GM19468 (cell line): ENCODE results near the gene TEX30.
"Not testable (repeated sequence)": the region's sequence is repeated elsewhere in the genome, so short reads cannot be mapped to it uniquely, and the experiment has no call there.

Experiments used
- ATAC-seq: cut with Tn5 transposase; IDR thresholded peaks from one replicate; pipeline ENCODE4 v1.9.1; 2021; ENCODE audit warnings: mild to moderate bottlenecking, moderate library complexity, moderate number of reproducible peaks; ENCODE audit not compliant: unreplicated experiment; ENCODE audit errors: extremely low read depth

Gene TEX30

DNA sequence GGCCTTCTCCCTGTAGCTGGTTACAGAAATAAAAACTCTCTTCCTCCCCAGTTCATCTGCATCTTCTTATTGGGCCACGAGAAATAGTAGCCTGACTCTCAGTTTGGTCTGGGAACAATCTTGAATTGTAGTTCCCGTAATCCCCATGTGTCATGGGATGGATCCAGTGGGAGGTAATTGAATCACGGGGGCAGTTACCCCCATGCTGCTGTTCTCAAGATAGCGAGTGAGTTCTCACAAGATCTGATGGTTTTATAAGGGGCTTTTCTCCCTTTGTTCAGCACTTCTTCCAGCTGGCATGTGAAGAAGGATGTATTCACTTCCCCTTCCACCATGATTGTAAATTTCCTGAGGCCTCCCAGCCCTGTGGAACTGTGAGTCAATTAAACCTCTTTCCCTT, 7.1 kb upstream of the TEX30 start:
- not testable (repeated sequence) for ATAC-seq

GRCh38 chr13:102779436-102780159, 6.0 kb upstream of the TEX30 start:
- ATAC-seq: no peak

DNA sequence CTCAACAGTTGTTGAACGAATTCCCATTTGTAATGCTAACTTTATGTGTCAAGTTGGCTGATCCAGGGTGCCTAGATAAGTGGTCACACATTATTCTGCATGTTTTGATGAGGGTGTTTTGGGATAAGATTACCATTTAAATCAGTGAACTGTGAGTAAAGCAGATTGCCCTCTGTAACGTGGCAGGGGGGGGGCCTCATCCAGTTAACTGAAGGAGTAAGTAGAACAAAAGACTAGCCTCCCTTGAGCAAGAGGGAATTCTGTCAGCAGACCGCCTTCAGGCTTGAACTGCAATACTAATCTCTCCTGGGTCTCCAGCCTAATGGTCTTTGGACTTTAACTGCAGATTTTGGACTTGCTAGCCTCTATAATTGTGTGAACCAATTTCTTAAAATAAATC, 4.2 kb upstream of the TEX30 start:
- ATAC-seq: no peak

DNA sequence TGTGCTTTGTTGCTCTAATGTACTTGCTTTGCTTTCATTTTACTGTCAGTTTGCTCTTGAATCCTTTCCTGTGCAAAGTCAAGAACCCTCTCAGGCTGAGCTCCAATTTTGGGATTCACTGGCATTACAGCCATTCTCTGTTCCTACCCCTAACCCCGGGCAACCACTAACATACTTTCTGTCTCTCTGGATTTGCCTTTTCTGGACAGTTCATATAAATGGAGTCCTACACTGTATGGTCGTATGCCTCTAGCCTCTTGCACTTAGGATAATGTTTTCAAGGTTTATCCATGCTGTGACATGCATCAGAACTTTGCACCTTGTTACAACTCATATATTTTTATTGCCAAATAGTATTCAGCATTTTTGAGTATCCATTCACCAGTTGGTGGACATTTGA, 2.7 kb upstream of the TEX30 start:
- no peak for ATAC-seq

- ATAC-seq: no peak
Measured at GRCh38 chr13:102774591-102775520, 1.3 kb upstream of the TEX30 start.

- no peak for ATAC-seq
Measured at GRCh38 chr13:102774214-102774568, 605 bp upstream of the TEX30 start.

DNA sequence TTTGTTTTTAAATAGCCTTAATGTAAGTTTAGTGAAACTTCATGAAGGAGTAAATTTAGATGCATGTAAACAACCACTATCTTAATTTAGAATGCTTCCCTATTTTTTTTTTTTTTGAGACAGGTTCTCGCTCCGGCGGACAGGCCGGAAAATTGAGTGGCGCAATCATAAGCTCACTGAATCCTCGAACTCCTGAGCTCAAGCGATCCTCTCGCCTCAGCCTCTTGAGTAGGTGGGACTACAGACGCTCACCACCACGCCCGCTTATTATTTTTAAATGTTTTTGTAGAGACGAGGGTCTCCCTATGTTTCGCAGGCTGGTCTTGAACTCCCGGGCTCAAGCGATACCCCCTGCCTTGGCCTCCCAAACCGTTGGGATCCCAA, 1.6 kb downstream of the TEX30 start:
- no peak for ATAC-seq

DNA sequence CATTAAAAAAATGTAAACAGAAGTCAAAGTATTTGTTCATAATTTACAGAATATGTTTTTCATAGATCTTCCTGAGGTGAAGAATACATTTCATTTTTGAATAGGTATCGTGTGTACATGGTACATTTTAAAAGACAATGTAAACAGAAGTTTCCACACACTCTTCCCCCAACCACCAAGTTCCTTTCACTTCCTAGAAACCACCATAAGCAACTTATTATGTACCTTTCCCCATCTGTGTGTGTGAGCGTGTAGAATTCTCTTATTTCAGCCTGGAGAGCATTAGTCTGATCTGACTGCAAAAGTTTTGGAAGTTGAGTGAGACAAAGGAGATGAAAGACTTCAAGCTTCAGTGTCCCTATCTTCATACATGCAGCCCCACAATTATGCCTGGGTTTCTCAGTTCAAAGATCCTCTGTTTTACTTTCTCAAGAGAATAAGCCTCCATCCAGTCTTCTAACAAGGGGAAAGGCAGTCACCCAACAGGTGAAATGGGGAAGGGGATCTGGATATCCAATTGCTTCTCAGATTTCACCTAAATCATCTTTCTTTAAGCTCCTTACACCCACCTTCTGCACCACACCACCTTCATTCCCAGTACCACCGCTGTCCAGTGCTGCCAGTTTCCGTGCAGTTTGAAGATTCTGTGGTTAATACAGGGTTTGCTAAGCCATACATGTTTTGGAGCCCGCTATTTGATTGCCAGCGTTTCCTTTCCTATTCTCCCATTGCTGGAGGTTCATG, 2.1 kb downstream of the TEX30 start:
- ATAC-seq: no peak

GRCh38 chr13:102770435-102770834, 3.2 kb downstream of the TEX30 start:
- ATAC-seq: no peak

DNA sequence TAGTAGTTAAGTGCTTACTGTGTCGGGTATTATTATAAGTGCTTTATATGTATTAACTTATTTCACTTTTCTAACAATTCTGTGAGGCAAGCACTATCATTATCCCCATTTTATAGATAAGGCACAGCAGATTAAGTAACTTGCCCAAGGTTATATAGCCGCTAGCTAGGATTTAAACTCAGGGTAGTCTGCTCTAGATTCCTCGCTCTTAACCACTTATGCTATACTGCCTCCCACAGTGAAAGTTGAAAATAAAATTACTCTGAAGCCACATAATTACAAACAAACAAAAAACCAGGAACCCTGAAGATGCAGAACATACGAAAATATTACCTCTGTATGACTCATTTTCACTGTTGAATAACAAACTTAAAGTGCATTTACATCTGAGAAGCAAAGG, 3.9 kb downstream of the TEX30 start:
- no peak for ATAC-seq

DNA sequence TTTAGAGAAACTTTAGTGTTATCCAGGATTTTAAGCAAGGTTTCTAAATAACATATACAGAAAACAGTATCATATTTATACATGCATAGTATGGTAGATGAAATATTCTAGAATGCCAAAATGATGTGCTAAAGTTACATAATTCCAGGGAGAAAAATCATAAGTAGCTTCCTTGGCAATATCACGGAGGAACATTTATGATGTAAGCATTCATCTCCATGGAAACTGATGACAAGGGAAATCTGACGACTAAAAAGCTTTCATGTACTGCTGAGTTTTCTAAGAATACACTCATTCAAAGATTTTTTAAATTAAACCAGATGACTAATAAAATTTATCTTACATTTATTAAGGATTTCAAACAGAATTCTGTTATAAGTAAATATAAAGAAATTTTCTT, 4.7 kb downstream of the TEX30 start:
- ATAC-seq: no peak

- no peak for ATAC-seq
Measured at GRCh38 chr13:102763741-102764140, 9.8 kb downstream of the TEX30 start.

DNA sequence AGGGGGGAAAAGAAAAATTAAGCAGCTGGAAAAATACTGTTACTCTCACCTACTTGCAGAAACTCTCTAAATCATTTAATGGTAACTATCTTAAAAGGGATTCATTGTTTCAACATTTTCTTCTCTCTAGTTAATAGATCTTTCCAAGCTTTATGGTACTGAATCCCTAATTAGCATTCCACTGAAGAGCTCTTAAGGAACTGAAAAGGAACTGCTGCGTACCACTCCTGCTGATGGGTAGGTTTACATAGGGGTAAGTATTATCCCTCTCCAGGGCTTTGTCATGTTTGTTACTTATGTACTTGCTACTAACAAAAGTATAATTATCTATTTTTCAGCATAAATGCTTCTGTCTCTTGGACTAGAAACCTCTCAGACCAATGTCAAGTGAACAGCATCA, 12.5 kb downstream of the TEX30 start:
- no peak for ATAC-seq

DNA sequence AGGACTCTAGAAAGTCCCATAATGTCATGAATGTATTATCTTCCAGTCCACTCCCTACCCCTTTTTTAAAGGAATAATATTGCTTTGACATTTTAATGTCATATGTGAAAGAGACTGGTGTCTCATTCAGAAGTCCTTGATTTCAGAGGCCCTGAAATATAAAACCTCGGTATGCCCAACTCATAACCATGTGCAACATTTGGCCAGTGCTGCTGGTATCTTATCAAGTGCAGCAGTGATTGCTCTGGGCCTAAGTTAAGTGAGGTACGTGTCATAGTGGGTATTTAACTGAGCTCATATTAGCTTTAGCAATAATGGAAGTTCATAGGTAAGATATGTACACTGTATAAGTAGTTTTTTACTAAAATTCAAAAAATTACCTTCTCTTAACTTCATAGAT, 14.7 kb downstream of the TEX30 start:
- ATAC-seq: no peak

DNA sequence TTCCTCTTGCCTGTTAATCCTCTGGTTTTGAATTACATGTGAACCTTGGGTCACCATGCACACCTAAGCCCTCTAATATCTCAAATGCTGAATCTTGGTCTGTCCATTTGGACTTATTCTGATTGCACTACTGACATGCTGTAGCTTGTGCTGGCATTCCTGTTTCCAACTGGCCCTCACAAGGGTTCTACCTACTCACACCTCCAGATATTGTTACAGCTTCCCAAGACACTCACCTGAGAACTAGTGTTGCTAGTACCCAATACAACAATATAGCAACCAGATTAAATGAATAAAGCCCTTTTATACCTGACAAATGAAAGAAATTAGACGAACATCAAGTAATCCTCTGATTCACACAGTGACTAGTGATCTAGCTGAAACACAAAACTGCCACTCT, 16.6 kb downstream of the TEX30 start:
- ATAC-seq: no peak

DNA sequence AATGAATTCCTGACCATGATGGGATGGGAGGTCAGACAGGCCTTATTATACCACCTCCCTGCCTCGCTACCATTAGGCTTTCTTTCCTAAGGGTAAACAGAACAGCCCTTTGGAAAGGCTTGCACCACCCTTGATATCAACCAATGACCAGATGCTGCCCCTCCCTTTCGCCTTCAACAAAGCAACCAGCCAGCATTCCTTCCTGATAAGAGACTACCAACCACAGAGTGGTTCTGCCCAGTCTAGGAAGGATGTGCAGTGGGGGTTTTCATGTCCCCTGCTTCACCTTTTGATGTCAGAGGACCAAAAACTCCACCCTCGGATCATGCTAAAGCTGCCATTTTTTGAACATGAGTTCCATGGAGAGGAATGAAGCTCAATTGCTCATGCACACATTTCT, 21.7 kb downstream of the TEX30 start:
- ATAC-seq: no peak

GRCh38 chr13:102742506-102742905, 31.1 kb downstream of the TEX30 start:
- ATAC-seq: no peak

GRCh38 chr13:102742101-102742500, 31.5 kb downstream of the TEX30 start:
- ATAC-seq: no peak

DNA sequence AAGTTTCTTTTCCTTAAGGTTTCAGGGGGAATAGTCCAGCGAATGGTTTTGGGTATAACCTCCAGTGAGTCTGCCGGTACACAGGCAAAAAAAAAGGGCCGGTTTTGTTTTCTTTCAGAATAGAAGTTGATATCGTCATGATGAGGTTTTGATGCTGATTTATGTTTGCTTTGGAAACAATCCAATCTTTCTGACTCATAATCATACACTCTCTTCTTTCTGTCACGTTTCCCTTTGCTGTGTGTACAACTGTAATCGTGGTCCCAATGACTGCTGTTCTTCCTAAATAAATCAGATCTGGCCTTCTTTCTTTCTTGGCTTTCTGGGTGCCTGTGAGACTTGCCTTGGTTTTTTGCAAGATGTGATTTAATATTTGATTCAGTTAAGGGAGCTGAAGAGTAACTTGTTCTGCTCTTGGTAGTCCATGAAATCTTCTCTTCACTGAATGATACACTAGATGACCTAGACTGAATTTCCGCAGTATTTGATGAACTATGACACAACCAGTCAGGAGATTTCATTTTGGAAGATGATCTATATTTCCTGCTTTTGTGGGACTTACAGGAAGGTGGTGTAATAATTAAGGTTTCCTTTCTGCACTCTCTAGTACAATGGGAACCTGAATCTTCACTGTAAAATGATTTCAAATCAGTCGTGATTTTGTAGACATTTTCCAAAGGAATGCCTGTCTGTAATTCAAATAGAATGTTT, 43.9 kb downstream of the TEX30 start:
- ATAC-seq: no peak

DNA sequence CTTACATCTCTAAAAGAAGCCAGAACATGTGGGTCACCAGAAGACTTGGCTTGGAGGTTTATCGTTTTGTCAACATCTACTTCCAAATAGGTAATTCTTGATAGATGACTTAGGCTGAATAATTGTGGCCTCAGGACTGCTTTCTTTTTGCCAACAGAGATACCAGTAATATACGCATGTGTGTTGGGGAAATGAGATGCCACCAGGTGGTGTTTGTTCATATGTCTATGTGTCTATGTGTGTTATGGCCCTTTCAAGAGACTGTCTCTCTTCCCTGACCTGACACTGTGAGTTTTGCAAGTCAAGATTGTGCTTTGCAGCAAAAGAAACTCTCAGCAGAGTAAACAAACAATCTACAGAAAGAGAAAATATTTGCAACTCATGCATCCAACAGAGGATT, 47.2 kb downstream of the TEX30 start:
- no peak for ATAC-seq
